H1 (cell line): ENCODE data around the gene ACCS.

Experiments
- BRCA1 ChIP-seq: IDR thresholded peaks from 2 replicates; pipeline ENCODE4 v1.6.1; 2012; ENCODE audit warnings: low read depth, low read length, improper control_type of control experiment
- EP300 ChIP-seq, 2 experiments: IDR thresholded peaks; 1 replicate in 1 of 2; 2 replicates in 1 of 2; pipeline ENCODE4 v1.6.1; 2011 to 2012; ENCODE audit warnings: low read depth in 2 of 2, low read length in 2 of 2, mild to moderate bottlenecking in 2 of 2, borderline replicate concordance in 1 of 2, inconsistent platforms in 1 of 2, moderate library complexity in 1 of 2
- KDM5A ChIP-seq: fragments of 200-600 bp; IDR thresholded peaks from 2 replicates; pipeline ENCODE4 v1.7.1; 2012; ENCODE audit warnings: mild to moderate bottlenecking, low read length, inconsistent platforms, mixed read lengths
- POLR2A ChIP-seq, 2 experiments: IDR thresholded peaks; 1 replicate in 1 of 2; 2 replicates in 1 of 2; pipeline ENCODE4 v1.6.1; 2011; ENCODE audit warnings: low read depth in 2 of 2, low read length in 2 of 2, mild to moderate bottlenecking in 2 of 2; ENCODE audit errors: control extremely low read depth in 1 of 2
- POLR2AphosphoS5 ChIP-seq: IDR thresholded peaks from 2 replicates; pipeline ENCODE4 v1.6.1; 2011; ENCODE audit warnings: low read depth, low read length
- SP1 ChIP-seq: IDR thresholded peaks from 2 replicates; pipeline ENCODE4 v1.6.1; 2011; ENCODE audit warnings: low read depth, low read length
- TF ChIP-seq, protein P1 (sequence below): IDR thresholded peaks from 2 replicates; pipeline ENCODE4 v1.6.1; 2011; ENCODE audit warnings: low read length, improper control_type of control experiment
- TF ChIP-seq, protein P2 (sequence below), 3 experiments: IDR thresholded peaks; 1 replicate in 2 of 3; 2 replicates in 1 of 3; pipeline versions ENCODE4 v1.5.1 to v1.6.1; 2011; ENCODE audit warnings: low read length in 3 of 3, mild to moderate bottlenecking in 3 of 3, inconsistent platforms in 2 of 3, low read depth in 1 of 3, moderate library complexity in 1 of 3; ENCODE audit not compliant: insufficient read depth in 1 of 3; ENCODE audit errors: control extremely low read depth in 1 of 3

DNA sequence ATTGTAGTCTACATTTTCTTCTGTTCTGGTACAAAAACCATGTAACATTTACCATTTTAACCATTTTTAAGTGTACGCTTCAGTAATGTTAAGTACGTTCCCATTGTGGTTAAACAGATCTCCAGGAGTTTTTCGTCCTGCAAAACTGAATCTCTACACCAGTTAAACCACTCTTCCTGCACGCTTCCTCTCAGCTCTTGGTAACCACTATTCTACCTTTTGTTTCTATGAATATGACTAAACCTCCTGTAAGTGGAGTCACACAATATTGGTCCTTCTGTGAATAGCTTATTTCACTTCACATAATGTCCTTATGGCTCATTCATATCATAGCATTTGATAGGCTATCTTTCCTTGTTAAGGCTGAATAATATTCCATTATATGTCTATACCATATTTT is 22.3 kb downstream of the ACCS start:
- TF ChIP-seq KDM5A (no peak), EP300 (IDR thresholded peaks at IDR 0.05; ENCODE audit: borderline replicate concordance in 1 of 2, low read depth in 2 of 2, low read length in 2 of 2) (no peak), POLR2A (IDR thresholded peaks at IDR 0.05; ENCODE audit: control extremely low read depth in 1 of 2, low read depth in 2 of 2, low read length in 2 of 2) (no peak), POLR2AphosphoS5 (no peak), BRCA1 (no peak), SP1 (no peak)
- TF ChIP-seq, protein P1, sequence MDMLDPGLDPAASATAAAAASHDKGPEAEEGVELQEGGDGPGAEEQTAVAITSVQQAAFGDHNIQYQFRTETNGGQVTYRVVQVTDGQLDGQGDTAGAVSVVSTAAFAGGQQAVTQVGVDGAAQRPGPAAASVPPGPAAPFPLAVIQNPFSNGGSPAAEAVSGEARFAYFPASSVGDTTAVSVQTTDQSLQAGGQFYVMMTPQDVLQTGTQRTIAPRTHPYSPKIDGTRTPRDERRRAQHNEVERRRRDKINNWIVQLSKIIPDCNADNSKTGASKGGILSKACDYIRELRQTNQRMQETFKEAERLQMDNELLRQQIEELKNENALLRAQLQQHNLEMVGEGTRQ: no peak
- TF ChIP-seq, protein P2, sequence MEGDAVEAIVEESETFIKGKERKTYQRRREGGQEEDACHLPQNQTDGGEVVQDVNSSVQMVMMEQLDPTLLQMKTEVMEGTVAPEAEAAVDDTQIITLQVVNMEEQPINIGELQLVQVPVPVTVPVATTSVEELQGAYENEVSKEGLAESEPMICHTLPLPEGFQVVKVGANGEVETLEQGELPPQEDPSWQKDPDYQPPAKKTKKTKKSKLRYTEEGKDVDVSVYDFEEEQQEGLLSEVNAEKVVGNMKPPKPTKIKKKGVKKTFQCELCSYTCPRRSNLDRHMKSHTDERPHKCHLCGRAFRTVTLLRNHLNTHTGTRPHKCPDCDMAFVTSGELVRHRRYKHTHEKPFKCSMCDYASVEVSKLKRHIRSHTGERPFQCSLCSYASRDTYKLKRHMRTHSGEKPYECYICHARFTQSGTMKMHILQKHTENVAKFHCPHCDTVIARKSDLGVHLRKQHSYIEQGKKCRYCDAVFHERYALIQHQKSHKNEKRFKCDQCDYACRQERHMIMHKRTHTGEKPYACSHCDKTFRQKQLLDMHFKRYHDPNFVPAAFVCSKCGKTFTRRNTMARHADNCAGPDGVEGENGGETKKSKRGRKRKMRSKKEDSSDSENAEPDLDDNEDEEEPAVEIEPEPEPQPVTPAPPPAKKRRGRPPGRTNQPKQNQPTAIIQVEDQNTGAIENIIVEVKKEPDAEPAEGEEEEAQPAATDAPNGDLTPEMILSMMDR (IDR thresholded peaks at IDR 0.05; ENCODE audit: control extremely low read depth in 1 of 3, insufficient read depth in 1 of 3, low read depth in 1 of 3, low read length in 3 of 3): no peak
